ENCODE data around the gene TDRD6.

GRCh38 chr6:46735720-46736031, 48.0 kb downstream of the TDRD6 start:
- TF ChIP-seq SP1 (IDR thresholded peaks at IDR 0.05) (no peak), ARNT (IDR thresholded peaks at IDR 0.05) (no peak)

Measured in HEK293T (cell line).